SK-N-MC (cell line): ENCODE results near the gene B9D2.

Experiments used
- EZH2 ChIP-seq: fragments of 200-600 bp; sonication (generic); IDR thresholded peaks from one replicate; pipeline ENCODE4 v1.6.1; 2017; ENCODE audit warnings: antibody characterized with exemption
- POLR2AphosphoS5 ChIP-seq: IDR thresholded peaks from 2 replicates; pipeline ENCODE4 v1.6.1; 2012; ENCODE audit warnings: mild to moderate bottlenecking, low read depth, low read length, borderline replicate concordance

GRCh38 chr19:41320185-41320518 lies 43.8 kb downstream of the B9D2 start:
- TF ChIP-seq EZH2 (no peak), POLR2AphosphoS5 (no peak; the same call in 1 of the 2 replicates)
